K562 (cell line): ENCODE data around the gene ATP5PO. TPM values are rescaled to one million over a fixed set of nuclear protein-coding genes. Genes with fewer than 3 reads are reported as not detected.

Experiments
- ATAC-seq: fragments of 200-7000 bp; cut with Tn5 transposase; 3 replicates; pipeline ENCODE4 v1.9.1; 2020; ENCODE audit warnings: moderate library complexity
- BruUV-seq: library from RNA; stranded (reverse); fragments of 400-500 nt; replicated peaks from 2 replicates; lab custom pipeline; 2021; lab: Mats Ljungman, UMichigan
- CTCF ChIA-PET: fragments of 300-600 bp; formaldehyde crosslinking; extraction: SDS; loops from one replicate; lab custom pipeline; 2021; ENCODE audit warnings: low intra/inter-chr PET ratio; lab: Yijun Ruan, JAX
- POLR2A ChIA-PET: fragments of 300-600, 350-650 bp; sonication (Branson Sonifier 250); formaldehyde crosslinking; extraction: SDS; loops from one replicate; lab custom pipeline; 2021; ENCODE audit warnings: antibody characterized with exemption, inconsistent platforms; lab: Yijun Ruan, JAX
- DNase-seq, 4 experiments: peaks; one replicate each; pipeline versions ENCODE4 v3.0.0 to v3.0.0-alpha.2; 2011 to 2018; ENCODE audit warnings: low spot score in 3 of 4, mixed read lengths in 3 of 4; ENCODE audit errors: extremely low read depth in 1 of 4
- FAIRE-seq: peaks from 2 replicates; lab custom pipeline; 2011; peaks lifted over from hg19 to GRCh38; lab: Jason Lieb, UNC
- H2AFZ ChIP-seq: 2 replicates; pipeline ENCODE4 v1.6.0; 2011; ENCODE audit warnings: low read depth, low read length, control low read depth, inconsistent platforms
- H3K27ac ChIP-seq: fragments of 200-600 bp; 3 replicates; pipeline ENCODE4 v1.8.0; 2011; ENCODE audit warnings: low read depth, mild to moderate bottlenecking, control low read depth, inconsistent platforms, low read length, moderate library complexity, mixed read lengths; ENCODE audit errors: extremely low read depth
- H3K27me3 ChIP-seq, 2 experiments: fragments of 300-600 bp in 1 of 2; 2 replicates in 1 of 2; 3 replicates in 1 of 2; pipeline versions ENCODE4 v1.6.0 to v1.8.0; 2011; ENCODE audit warnings: inconsistent platforms in 2 of 2, low read length in 2 of 2, mild to moderate bottlenecking in 1 of 2, mixed read lengths in 1 of 2, moderate library complexity in 1 of 2; ENCODE audit not compliant: control insufficient read depth in 2 of 2, insufficient read depth in 2 of 2
- H3K36me3 ChIP-seq: fragments of 300-600 bp; 3 replicates; pipeline ENCODE4 v1.8.0; 2011; ENCODE audit warnings: mild to moderate bottlenecking, low read length, inconsistent platforms; ENCODE audit not compliant: control insufficient read depth, insufficient read depth
- H3K4me1 ChIP-seq, 2 experiments: fragments of 200-600 bp in 1 of 2; replicated peaks in 1 of 2; 2 replicates in 1 of 2; 3 replicates in 1 of 2; pipeline versions ENCODE4 v1.5.1 to v1.8.0; 2011; ENCODE audit warnings: inconsistent platforms in 2 of 2, low read length in 2 of 2, mild to moderate bottlenecking in 1 of 2, mixed read lengths in 1 of 2, moderate library complexity in 1 of 2; ENCODE audit not compliant: control insufficient read depth in 2 of 2, insufficient read depth in 2 of 2
- H3K4me2 ChIP-seq: 2 replicates; pipeline ENCODE4 v1.6.1; 2011; ENCODE audit warnings: low read length, control low read depth, inconsistent platforms, mixed read lengths; ENCODE audit not compliant: insufficient read depth
- H3K4me3 ChIP-seq: fragments of 200-600 bp; sonication (generic), shearing (Covaris generic); 2 replicates; pipeline ENCODE4 v1.5.1; 2016; ENCODE audit warnings: control low read depth, inconsistent platforms
- H3K79me2 ChIP-seq: fragments of 200-600 bp; 3 replicates; pipeline ENCODE4 v1.8.0; 2011; ENCODE audit warnings: low read length, inconsistent platforms; ENCODE audit not compliant: control insufficient read depth, insufficient read depth
- H3K9ac ChIP-seq, 2 experiments: 2 replicates each; pipeline versions ENCODE4 v1.6.0 to v1.6.1; 2011; ENCODE audit warnings: low read depth in 2 of 2, low read length in 2 of 2, control low read depth in 1 of 2, inconsistent platforms in 1 of 2, mild to moderate bottlenecking in 1 of 2, mixed read lengths in 1 of 2; ENCODE audit not compliant: insufficient read depth in 1 of 2
- H3K9me1 ChIP-seq: one replicate; pipeline ENCODE4 v1.6.0; 2011; ENCODE audit warnings: inconsistent platforms, mild to moderate bottlenecking, low read length, moderate library complexity; ENCODE audit not compliant: control insufficient read depth, insufficient read depth
- H3K9me3 ChIP-seq: replicated peaks from 2 replicates; pipeline ENCODE4 v1.5.1; 2011; ENCODE audit warnings: low read depth, low read length, inconsistent platforms; ENCODE audit not compliant: control insufficient read depth, insufficient read depth
- H4K20me1 ChIP-seq: replicated peaks from 2 replicates; pipeline ENCODE4 v1.6.1; 2011; ENCODE audit warnings: low read length, inconsistent platforms, mixed read lengths; ENCODE audit not compliant: control insufficient read depth, insufficient read depth
- CEBPG ChIP-seq, 3 experiments: fragments of 200-800 bp in 1 of 3; sonication (Bioruptor generic) in 1 of 3; sonication (generic) in 1 of 3; formaldehyde crosslinking in 1 of 3; IDR thresholded peaks in 2 of 3; conservative IDR thresholded peaks in 1 of 3; 2 replicates each; pipeline versions ENCODE4 v1.6.1 to v1.8.0; 2016 to 2022; ENCODE audit warnings: missing compliant biosample characterization in 2 of 3, missing genetic modification characterization in 2 of 3, mild to moderate bottlenecking in 1 of 3, missing genetic modification reagents in 1 of 3
- CTCFL ChIP-seq: IDR thresholded peaks from 2 replicates; pipeline ENCODE4 v1.6.1; 2011; ENCODE audit warnings: borderline replicate concordance, low read depth, mild to moderate bottlenecking, moderate library complexity, low read length; ENCODE audit not compliant: insufficient read depth, poor library complexity, severe bottlenecking
- E2F1 ChIP-seq: sonication (generic); formaldehyde crosslinking; IDR thresholded peaks from 2 replicates; pipeline ENCODE4 v1.8.1; 2023; ENCODE audit warnings: mild to moderate bottlenecking, missing genetic modification reagents, moderate library complexity
- FOXM1 ChIP-seq, 2 experiments: fragments of 450-650 bp in 1 of 2; sonication (generic) in 1 of 2; formaldehyde crosslinking in 1 of 2; IDR thresholded peaks; 2 replicates each; pipeline versions ENCODE4 v1.6.1 to v1.9.0; 2017 to 2022; ENCODE audit warnings: low read depth in 2 of 2, mild to moderate bottlenecking in 2 of 2, missing genetic modification reagents in 1 of 2, moderate library complexity in 1 of 2
- GATAD2B ChIP-seq: fragments of 450-650 bp; IDR thresholded peaks from 2 replicates; pipeline ENCODE4 v1.6.1; 2017; ENCODE audit warnings: mild to moderate bottlenecking, borderline replicate concordance
- MAX ChIP-seq: sonication (generic); formaldehyde crosslinking; IDR thresholded peaks from 2 replicates; pipeline ENCODE4 v1.9.0; 2022; ENCODE audit warnings: mild to moderate bottlenecking, missing genetic modification reagents
- NR2C2 ChIP-seq, 2 experiments: fragments of 200-800 bp in 1 of 2; sonication (Bioruptor generic) in 1 of 2; sonication (generic) in 1 of 2; formaldehyde crosslinking in 1 of 2; IDR thresholded peaks; 2 replicates each; pipeline versions ENCODE4 v1.6.1 to v1.8.0; 2016 to 2022; ENCODE audit warnings: mild to moderate bottlenecking in 1 of 2, missing compliant biosample characterization in 1 of 2, missing genetic modification characterization in 1 of 2, missing genetic modification reagents in 1 of 2
- NR3C1 ChIP-seq: sonication (generic); formaldehyde crosslinking; IDR thresholded peaks from 2 replicates; pipeline ENCODE4 v1.8.1; 2022; ENCODE audit warnings: missing genetic modification reagents
- NRF1 ChIP-seq, 2 experiments: fragments of 450-650 bp; IDR thresholded peaks in 1 of 2; conservative IDR thresholded peaks in 1 of 2; 2 replicates each; pipeline ENCODE4 v1.6.1; 2014; ENCODE audit warnings: mild to moderate bottlenecking in 2 of 2
- POLR2AphosphoS5 ChIP-seq: IDR thresholded peaks from 2 replicates; pipeline ENCODE4 v1.6.1; 2011; ENCODE audit warnings: mild to moderate bottlenecking, low read depth, low read length, moderate library complexity; ENCODE audit not compliant: control insufficient read depth, insufficient read depth
- STAT5B ChIP-seq: fragments of 250-450 bp; sonication (Bioruptor Pico); IDR thresholded peaks from 2 replicates; pipeline ENCODE4 v1.8.0; 2021; ENCODE audit warnings: mild to moderate bottlenecking, inconsistent platforms
- WGBS: fragments of 100-300 bp; shearing (Covaris generic); methylation state at CpG from one replicate; pipeline ENCODE4 v1.1.6; 2016; ENCODE audit warnings: low coverage, mixed read lengths; ENCODE audit not compliant: insufficient coverage; ENCODE audit errors: missing lambda C conversion rate; 5-methylcytosine and 5-hydroxymethylcytosine counted together
- in situ Hi-C: fragments of 300-500 bp; cut with MboI; formaldehyde crosslinking; loops from 4 replicates; pipeline ENCODE4 v1.15.0; 2018; ENCODE audit warnings: inconsistent platforms, mixed read lengths
- intact Hi-C: fragments of 100-400 bp; cut with micrococcal nuclease; formaldehyde crosslinking; loops from 2 replicates; pipeline ENCODE4 v1.14.2; 2022
- polyA plus RNA-seq, 8 experiments: library from polyadenylated mRNA; depleted of rRNA in 4 of 8; stranded (reverse) in 5 of 8; unstranded in 3 of 8; fragments of >200 nt; fragmentation: Nextera tagmentation in 2 of 8; fragmentation: Illumina TruSeq in 1 of 8; extraction: Ambion mirVana in 2 of 8; extraction: Trizol in 1 of 8; gene quantifications; 2 replicates each; pipeline versions ENCODE4 v1.2.1 to v1.2.3, GENCODE V29; 2011 to 2014; ENCODE audit warnings: inconsistent platforms in 1 of 8, missing spikeins in 1 of 8
- total RNA-seq, 7 experiments: library from RNA; depleted of rRNA in 6 of 7; stranded (reverse); fragments of >200 nt in 6 of 7; fragmentation: Illumina TruSeq in 2 of 7; extraction: Trizol in 2 of 7; gene quantifications; 2 replicates each; pipeline versions ENCODE4 v1.2.1 to v1.2.3, GENCODE V29; 2011 to 2021; ENCODE audit warnings: low replicate concordance in 1 of 7

The ATP5PO gene
- total and polyA plus RNA-seq, 9 of the 15 experiments (the other 6 are each of a cell fraction or from before 2014, with no cell fraction given), result 367 to 2,722 (median 808) TPM

GRCh38 chr21:33917421-33917820 is 1.8 kb upstream of the ATP5PO start:
- H3K9ac ChIP-seq, result no peak overlapping the region
- H3K4me1 ChIP-seq, result peaks cover 6 to 13% of the 10 kb centered on the region in 2 experiments; a peak in 3 of 5 replicates
- H3K36me3 ChIP-seq, result peaks cover 27% of the 10 kb centered on the region
- no peaks in the 10 kb centered on the region for H3K9me3 ChIP-seq
- H3K79me2 ChIP-seq, result peaks cover 33% of the 10 kb centered on the region
- ChIA-PET CTCF (interaction anchor here (0.7 kb wide), 1 partner anchor 78 kb away, joined by 7 read pairs; no protein-coding TSS in a partner anchor), POLR2A (interaction anchor here (0.6 kb wide), 1 partner anchor 698 kb away, joined by 3 read pairs; no protein-coding TSS in a partner anchor)
- WGBS, result 60% methylated on average over 4 of the region's 4 CpGs
- intact Hi-C loops, result no loop called here
- no peaks in the 10 kb centered on the region for H4K20me1 ChIP-seq
- no peak overlapping the region for H3K4me3 ChIP-seq
- BruUV-seq, result no TSS peak
- H3K27me3 ChIP-seq, result peaks cover 0 to 6% of the 10 kb centered on the region in 2 experiments; a peak in 1 of 5 replicates
- in situ Hi-C loops, result no loop called here
- FAIRE-seq (no peak), ATAC-seq (no peak), DNase-seq (no peak)
- no peak overlapping the region for H3K27ac ChIP-seq
- H3K4me2 ChIP-seq, result no peak overlapping the region
- no peaks in the 10 kb centered on the region for H3K9me1 ChIP-seq
- no peak overlapping the region for H2AFZ ChIP-seq
- TF ChIP-seq STAT5B (CRISPR knock-in tag) (no peak), NR2C2 (CRISPR knock-in tag; IDR thresholded peaks at IDR 0.05) (no peak), NR2C2 (tag; IDR thresholded peaks at IDR 0.05) (no peak), GATAD2B (no peak), NRF1 (conservative IDR thresholded peaks at IDR 0.05 in 1 of 2, IDR thresholded peaks at IDR 0.05 in 1 of 2) (no peak), CTCFL (no peak), FOXM1 (IDR thresholded peaks at IDR 0.05; ENCODE audit: low read depth) (no peak), FOXM1 (CRISPR knock-in tag; IDR thresholded peaks at IDR 0.05; ENCODE audit: low read depth) (no peak), MAX (no peak), CEBPG (CRISPR knock-in tag; IDR thresholded peaks at IDR 0.05) (no peak), CEBPG (tag; conservative IDR thresholded peaks at IDR 0.05 in 1 of 2, IDR thresholded peaks at IDR 0.05 in 1 of 2) (no peak), E2F1 (CRISPR knock-in tag) (no peak), POLR2AphosphoS5 (no peak), NR3C1 (CRISPR knock-in tag) (no peak)
